Measurements from ENCODE around the gene TMEM237.

- no peak for TF ChIP-seq CTCF (IDR thresholded peaks at IDR 0.05)
- peak in 1 of 4 donors; percentile 31 for TF ChIP-seq POLR2A (IDR thresholded peaks at IDR 0.05)
Observed at GRCh38 chr2:201643216-201643890, at the start of gene TMEM237.

Data from esophagus squamous epithelium (tissue), 4 donors.